ENCODE results near the gene ANKDD1A.

DNA sequence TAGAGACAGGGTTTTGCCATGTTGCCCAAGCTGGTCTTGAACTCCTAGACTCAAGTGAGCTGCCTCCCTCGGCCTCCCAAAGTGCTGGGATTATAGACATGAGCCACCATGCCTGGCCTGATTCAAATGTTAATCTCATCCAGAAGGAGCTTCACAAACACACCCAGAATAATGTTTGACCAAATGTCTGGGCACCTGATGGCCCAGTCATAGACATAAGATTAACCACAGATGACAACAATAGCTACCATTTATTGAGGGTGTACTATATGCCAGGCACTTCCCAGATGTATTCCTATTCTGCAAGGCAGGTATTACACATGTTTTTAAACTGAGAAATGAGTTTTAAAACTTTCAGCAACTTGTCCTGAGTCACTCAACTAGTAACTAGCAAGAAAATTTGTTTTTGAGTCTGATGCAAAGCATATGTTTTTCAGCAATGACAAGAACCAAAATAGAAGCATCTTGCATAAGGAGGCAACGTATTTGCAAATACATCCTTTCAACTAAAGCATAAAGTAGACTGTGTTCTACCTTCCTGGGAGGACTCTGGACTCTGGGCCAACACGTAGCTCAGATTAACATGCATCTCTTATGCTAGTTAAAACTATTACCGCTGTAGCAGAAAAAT, 86.2 kb downstream of the ANKDD1A start:
- TF ChIP-seq, protein P1, sequence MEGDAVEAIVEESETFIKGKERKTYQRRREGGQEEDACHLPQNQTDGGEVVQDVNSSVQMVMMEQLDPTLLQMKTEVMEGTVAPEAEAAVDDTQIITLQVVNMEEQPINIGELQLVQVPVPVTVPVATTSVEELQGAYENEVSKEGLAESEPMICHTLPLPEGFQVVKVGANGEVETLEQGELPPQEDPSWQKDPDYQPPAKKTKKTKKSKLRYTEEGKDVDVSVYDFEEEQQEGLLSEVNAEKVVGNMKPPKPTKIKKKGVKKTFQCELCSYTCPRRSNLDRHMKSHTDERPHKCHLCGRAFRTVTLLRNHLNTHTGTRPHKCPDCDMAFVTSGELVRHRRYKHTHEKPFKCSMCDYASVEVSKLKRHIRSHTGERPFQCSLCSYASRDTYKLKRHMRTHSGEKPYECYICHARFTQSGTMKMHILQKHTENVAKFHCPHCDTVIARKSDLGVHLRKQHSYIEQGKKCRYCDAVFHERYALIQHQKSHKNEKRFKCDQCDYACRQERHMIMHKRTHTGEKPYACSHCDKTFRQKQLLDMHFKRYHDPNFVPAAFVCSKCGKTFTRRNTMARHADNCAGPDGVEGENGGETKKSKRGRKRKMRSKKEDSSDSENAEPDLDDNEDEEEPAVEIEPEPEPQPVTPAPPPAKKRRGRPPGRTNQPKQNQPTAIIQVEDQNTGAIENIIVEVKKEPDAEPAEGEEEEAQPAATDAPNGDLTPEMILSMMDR (IDR thresholded peaks at IDR 0.05): no peak
- no peak for TF ChIP-seq POLR2AphosphoS5 (IDR thresholded peaks at IDR 0.05)
